ENCODE measurements around the gene DOCK2. TPM values are rescaled to one million over a fixed set of nuclear protein-coding genes. Genes with fewer than 3 reads are reported as not detected.

DOCK2 gene
- total and polyA plus RNA-seq, 12 donors = 3.3 to 59.5 (median 21.0) TPM

DNA sequence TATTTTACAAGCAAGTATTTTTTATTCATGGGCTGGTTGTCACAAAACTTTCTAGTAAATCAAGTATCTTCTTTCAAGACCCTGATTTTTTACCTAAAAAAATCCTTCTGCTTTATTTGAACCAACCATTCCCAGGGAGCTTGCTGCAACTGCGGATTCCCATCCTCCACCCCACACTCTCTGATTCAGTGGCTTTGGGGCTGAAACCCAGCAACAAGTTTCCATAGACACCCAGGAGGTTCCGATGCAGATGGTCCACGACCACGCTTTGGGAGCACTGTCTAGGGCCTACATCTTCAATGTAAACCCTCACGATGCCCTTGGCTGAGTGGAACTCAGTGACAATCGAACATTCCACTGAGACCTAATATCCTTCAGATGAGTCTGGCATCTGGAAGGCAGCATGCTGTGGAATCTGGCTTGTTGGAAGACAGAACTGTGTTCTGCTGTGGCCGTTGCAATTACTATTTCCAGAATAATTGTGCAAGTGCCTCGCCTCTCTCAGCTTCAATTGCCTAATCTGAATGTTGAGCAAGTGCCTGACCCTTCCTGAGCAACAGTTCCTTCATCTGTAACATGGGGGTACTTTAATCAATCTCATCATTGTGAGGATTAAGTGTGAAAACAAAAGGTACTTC lies 238.1 kb downstream of the DOCK2 start:
- H3K9me3 ChIP-seq (replicated peaks in 1 of 3) = no peaks in the 10 kb centered on the region
- intact Hi-C loops (cut with DNase I) = no loop called here
- H3K4me1 ChIP-seq (replicated peaks in 1 of 2) = peaks cover 0 to 6% of the 10 kb centered on the region in 2 donors
- peak in 5 of 7 donors; percentile 20 to 61 (median 35) for DNase-seq
- H3K4me3 ChIP-seq = no peak overlapping the region
- TF ChIP-seq CTCF (IDR thresholded peaks at IDR 0.05) = no peak
- TF ChIP-seq POLR2A (IDR thresholded peaks at IDR 0.05) = no peak
- WGBS, 4 donors = 77 to 83% (median 80%) methylated on average over 7 to 8 of the region's 8 CpGs
- H3K27me3 ChIP-seq = no peaks in the 10 kb centered on the region
- H3K36me3 ChIP-seq (replicated peaks in 1 of 2) = no peaks in the 10 kb centered on the region
- peak overlapping the region in 1 of 5 donors; percentile 55 for H3K27ac ChIP-seq

GRCh38 chr5:169875731-169876130 lies 238.7 kb downstream of the DOCK2 start:
- no peaks in the 10 kb centered on the region for H3K27me3 ChIP-seq
- peaks cover 0 to 6% of the 10 kb centered on the region in 2 donors for H3K4me1 ChIP-seq (replicated peaks in 1 of 2)
- H3K9me3 ChIP-seq (replicated peaks in 1 of 3) = no peaks in the 10 kb centered on the region
- TF ChIP-seq CTCF (IDR thresholded peaks at IDR 0.05) = no peak
- TF ChIP-seq POLR2A (IDR thresholded peaks at IDR 0.05) = no peak
- 59 to 74% (median 69%) methylated on average over 4 of the region's 4 CpGs for WGBS, 4 donors
- DNase-seq = no peak
- peak overlapping the region in 1 of 5 donors; percentile 55 for H3K27ac ChIP-seq
- intact Hi-C loops (cut with DNase I) = no loop called here
- no peak overlapping the region for H3K4me3 ChIP-seq
- H3K36me3 ChIP-seq (replicated peaks in 1 of 2) = no peaks in the 10 kb centered on the region

- H3K27me3 ChIP-seq = no peaks in the 10 kb centered on the region
- intact Hi-C loops (cut with DNase I) = no loop called here
- WGBS, 4 donors = 63 to 82% (median 79%) methylated on average over 1 of the region's 1 CpG
- no peak overlapping the region for H3K4me3 ChIP-seq
- H3K36me3 ChIP-seq (replicated peaks in 1 of 2) = no peaks in the 10 kb centered on the region
- TF ChIP-seq CTCF (IDR thresholded peaks at IDR 0.05) = no peak
- TF ChIP-seq POLR2A (IDR thresholded peaks at IDR 0.05) = no peak
- peaks cover 0 to 6% of the 10 kb centered on the region in 2 donors for H3K4me1 ChIP-seq (replicated peaks in 1 of 2)
- no peak overlapping the region for H3K27ac ChIP-seq
- no peaks in the 10 kb centered on the region for H3K9me3 ChIP-seq (replicated peaks in 1 of 3)
- no peak for DNase-seq
Measured at GRCh38 chr5:169876386-169876785, 239.3 kb downstream of the DOCK2 start.

DNA sequence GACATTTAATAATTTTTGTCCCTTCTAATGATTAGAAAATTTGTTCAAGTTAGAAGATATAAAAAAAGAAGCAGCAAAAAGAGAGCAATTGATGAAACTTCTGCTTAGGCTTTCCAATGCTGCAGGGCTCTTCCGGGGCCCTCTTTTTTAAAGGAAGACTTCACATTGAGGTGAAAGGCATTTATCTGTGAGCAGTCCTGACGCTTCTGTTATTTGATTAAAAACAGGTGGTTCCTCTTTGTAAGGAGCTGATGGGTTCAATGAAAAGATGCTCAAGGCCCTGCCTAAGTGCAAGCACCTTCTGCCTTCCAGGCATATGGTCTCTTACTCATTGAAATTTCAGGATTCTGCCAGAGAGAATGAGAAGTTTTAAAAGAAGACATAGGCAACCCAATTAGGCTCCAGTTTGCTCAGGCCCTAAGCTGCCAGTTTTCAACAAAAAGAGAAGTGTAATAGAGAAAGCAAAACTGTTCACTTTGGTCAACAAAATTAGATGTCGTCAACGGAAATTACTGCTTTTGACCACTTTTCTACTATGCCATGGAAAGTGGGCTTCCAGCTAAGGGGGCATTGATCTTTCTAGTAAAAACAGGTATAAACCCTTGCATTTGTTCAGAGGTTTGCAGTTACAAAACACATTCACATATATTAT lies 243.1 kb downstream of the DOCK2 start:
- TF ChIP-seq POLR2A (IDR thresholded peaks at IDR 0.05) (no peak), CTCF (IDR thresholded peaks at IDR 0.05) (no peak)
- intact Hi-C loops (cut with DNase I) = no loop called here
- H3K27me3 ChIP-seq = no peaks in the 10 kb centered on the region
- DNase-seq = no peak
- 69 to 85% (median 71%) methylated on average over 4 of the region's 4 CpGs for WGBS, 4 donors
- no peaks in the 10 kb centered on the region for H3K9me3 ChIP-seq (replicated peaks in 1 of 3)
- H3K36me3 ChIP-seq (replicated peaks in 1 of 2) = no peaks in the 10 kb centered on the region
- H3K4me1 ChIP-seq (replicated peaks in 1 of 2) = peaks cover 0 to 6% of the 10 kb centered on the region in 2 donors
- no peak overlapping the region for H3K27ac ChIP-seq
- no peak overlapping the region for H3K4me3 ChIP-seq

All from adrenal gland (tissue), 12 donors.